NCI-H524 treated with DMSO at 0.1 percent for 48 hours (cell line): ENCODE data around the gene YWHAG.
"Not testable (repeated sequence)": the region's sequence is repeated elsewhere in the genome, so short reads cannot be mapped to it uniquely, and the experiment has no call there.

Experiments
- DNase-seq: peaks from one replicate; lab custom pipeline; 2025; lab: John Stamatoyannopoulos, UW

YWHAG gene

DNA sequence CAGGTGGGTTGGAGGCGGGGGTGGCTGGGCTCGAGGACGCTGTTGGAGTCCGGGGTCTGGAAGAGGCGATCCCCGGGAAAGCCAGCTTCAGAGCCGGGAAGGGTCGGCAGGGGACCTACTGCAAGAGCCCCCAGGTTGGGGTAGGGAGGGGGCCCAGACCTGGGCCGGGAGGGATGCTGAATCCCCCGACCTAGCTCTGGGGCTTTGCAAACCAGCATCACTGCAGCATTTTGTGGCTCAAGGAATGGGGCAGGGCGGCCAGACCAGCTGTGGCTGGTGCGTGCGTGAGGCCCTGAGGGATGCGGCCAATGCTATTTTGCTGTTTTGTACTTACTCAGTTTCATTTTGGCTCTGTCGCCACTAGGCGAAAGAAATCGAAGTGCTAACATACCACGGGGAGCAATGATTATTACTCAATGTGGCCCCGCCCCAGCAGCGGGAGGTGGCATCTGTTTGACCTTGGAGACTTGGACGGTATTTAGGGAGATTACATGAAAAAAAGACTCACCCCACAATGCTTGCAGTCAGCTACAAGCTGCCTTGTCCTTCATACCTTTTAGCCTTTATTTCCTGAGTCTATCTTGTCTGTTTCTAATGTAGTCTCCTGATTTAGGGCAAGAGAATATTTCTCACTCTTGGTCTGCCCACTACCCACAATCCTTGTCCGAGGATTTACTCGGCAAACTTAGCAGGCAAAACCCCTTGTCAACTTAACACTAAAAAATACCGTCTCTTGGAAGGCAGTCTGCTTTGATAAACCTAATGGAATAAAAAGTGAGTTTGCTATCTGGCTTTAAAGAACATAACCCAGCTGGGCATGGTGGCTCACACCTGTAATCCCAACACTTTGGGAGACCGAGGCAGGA, 40.1 kb downstream of the YWHAG start:
- peak; percentile 41 for DNase-seq

GRCh38 chr7:76317782-76318487, 40.9 kb downstream of the YWHAG start:
- peak; percentile 87 for DNase-seq

GRCh38 chr7:76316984-76317781, 41.6 kb downstream of the YWHAG start:
- DNase-seq = no peak

GRCh38 chr7:76315364-76315763, 43.4 kb downstream of the YWHAG start:
- DNase-seq = peak; percentile 46

DNA sequence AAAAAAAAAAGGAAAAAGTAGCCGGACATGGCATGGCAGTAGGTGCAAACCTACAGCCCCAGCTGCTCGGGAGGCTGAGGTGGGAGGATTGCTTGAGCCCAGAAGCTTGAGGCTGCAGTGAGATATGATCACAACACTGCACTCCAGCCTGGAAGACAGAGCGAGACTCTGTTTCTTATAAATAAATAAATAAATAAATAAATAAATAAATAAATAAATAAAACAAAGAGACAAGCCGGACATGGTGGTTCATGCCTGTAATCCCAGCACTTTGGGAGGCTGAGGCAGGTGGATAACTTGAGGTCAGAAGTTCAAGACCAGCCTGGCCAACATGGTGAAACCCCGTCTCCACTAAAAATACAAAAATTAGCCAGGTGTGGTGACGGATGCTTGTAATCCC, 44.1 kb downstream of the YWHAG start:
- not testable (repeated sequence) for DNase-seq

DNA sequence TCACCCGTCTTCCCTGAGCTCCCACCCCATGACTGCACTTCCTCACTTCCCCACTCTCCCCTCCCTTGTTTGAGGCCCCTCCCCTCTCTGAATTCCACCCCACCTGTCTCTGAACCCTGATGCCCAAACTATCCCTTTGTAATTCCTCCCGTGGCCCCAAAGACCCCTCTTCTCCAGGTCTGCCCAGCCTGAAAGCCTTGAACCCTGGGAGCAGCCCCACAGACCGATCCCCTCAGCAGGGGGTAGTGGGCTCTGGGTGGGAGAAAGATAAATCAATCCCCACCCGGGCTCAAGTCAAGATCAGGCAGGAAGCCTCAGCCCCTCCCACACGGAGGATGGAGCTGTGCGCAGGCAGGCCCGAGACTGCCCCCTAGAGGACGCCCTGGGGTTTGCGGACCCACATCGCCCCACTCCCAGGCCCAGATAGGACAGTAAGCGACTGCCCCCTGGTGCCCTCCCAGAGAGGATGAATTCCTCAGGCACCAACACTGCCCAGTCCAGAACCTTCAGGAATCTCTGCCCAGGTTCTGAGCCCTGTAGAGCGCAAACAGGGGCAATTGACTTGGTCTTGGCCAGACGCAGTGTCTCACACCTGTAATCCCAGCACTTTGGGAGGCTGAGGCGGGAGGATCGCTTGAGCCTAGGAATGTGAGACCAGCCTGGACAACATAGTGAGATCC, 44.6 kb downstream of the YWHAG start:
- peak; percentile 50 for DNase-seq

- not testable (repeated sequence) for DNase-seq
Measured at GRCh38 chr7:76311838-76312237, 47.0 kb downstream of the YWHAG start.

DNA sequence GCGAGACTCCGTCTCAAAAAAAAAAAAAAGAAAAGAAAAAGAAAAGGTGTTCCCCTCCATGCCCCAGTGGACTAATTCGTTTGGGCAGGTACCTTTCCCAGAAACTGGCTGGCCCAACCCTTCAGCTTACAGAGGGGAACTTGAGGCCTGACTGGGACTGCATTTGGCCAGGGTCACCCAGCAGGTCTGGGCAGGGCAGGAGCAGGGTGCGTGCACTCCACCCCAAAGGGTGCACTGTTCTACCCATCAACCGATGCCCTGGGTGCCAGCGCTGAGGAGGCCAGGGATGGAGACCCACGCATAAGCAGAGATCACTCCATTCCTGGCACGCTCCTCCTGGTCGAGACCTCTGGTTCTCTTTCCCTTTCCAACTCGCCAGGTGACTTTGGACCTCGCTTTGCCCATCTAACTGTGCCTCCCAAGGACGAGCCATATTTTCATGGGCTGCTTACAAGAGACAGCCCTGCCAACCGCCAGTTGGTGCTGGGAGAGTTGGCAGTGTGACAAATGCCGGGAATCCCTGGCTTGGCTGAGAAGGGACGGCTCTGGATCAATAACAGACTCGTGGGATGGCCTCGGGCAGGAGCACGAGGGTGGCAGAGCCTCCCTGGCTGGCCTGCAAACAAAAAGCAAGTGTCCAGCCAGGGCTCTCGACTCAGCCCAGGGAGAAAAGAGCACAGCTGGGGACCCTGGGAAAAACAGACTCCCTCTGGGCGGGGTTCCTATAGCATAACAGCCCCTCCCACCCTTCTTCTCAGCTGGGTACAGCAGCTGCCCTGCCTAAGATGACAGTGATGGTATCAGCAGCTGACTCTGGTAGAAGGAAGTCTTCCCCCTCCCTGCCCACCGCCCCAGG, 48.5 kb downstream of the YWHAG start:
- peak; percentile 48 for DNase-seq

- DNase-seq = not testable (repeated sequence)
Measured at GRCh38 chr7:76309341-76310101, 49.3 kb downstream of the YWHAG start.

DNA sequence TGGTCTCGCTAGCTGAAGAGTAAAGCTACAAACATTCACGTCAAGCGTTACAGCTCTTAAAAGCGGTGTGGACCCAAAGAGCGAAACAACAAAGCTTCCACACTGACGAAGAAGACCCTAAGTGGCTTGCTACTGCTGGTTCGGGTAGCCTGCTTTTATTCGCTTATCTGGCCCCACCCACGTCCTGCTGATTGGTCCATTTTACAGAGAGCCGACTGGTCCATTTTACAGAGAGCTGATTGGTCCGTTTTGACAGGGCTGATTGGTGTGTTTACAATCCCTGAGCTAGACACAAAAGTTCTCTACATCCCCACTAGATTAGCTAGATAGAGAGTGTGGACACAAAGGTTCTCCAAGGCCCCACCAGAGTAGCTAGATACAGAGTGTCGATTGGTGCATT, 49.9 kb downstream of the YWHAG start:
- DNase-seq = not testable (repeated sequence)

DNA sequence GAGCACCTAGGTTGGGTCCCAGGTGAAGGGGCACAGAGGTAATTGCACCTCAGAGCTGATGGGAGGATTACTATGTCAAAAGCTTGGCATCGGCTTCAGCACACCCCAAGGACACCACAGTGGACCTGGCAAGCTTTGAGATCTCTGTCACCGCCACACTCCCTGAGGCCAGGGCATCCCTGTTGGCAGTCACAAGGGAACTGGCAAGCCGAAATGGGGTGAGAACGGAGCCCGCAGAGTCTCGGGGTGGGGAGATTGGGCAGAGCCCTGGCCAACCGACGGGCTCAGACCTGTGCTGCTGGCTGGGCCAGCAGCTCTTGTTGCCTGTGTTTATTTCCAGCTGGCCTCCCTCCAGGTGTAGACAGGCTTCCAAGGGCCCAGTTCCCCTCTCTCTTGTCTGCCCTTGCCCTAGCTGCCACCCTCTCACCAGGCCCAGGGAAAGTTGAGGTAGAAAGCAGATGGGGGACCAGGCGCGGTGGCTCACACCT, 53.9 kb downstream of the YWHAG start:
- no peak for DNase-seq

DNA sequence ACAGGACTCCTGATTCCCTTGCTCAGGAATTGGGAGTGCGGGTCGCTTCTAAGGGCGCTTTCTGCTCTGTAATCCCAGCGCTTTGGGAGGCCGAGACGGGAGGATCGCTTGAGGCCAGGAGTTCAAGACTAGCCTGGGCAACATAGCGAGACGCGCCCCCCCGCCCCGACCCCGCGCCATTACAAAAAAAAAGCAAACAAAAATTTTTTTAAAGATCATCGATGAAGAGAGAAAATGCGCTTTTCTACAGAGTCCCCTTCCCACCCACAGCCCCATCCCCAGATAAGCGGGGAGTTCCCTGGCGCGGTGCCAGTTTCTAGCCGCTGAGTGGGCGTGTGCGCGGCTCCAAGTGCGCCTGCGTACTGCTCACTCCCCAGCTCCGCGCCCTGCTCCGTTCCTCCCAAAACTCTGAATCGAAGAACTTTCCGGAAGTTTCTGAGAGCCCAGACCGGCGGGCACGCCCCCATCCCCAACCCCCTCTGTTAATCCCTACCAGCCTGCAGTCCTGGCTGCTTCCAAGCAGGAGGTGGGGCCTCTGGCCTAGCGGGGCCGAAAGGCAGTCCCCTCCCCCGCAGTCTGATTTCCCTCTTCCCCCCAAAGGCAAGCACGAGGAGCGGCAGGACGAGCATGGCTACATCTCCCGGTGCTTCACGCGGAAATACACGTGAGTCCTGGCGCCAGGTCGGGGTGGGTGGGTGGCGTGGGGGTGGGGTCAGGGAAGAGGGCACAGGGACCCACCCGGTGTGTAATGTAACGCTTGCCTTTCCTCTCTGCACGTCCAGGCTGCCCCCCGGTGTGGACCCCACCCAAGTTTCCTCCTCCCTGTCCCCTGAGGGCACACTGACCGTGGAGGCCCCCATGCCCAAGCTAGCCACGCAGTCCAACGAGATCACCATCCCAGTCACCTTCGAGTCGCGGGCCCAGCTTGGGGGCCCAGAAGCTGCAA, 55.3 kb downstream of the YWHAG start:
- no peak for DNase-seq

GRCh38 chr7:76302347-76303201, 56.2 kb downstream of the YWHAG start, which contains the start of gene HSPB1:
Gene HSPB1, plus strand, starts transcription at chr7:76302673. Its CDS starts 40 bp downstream, at chr7:76302713.
- peak; percentile 51 for DNase-seq

DNA sequence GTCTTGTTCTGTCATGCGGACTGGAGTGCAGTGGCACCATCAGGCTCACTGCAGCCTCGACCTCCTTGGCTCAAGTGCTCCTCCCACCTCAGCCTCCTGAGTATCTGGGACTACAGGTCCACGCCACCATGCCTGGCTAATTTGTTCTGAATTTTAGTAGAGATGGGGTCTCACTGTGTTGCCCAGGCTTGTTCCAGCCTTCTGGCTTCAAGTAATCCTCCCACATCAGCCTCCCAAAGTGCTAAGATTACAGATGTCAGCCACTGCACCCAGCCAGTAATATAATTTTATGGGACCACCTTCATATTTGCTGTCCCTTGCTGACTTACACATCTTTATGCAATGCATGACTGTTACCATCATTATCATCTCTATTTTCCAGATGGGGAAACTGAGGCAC, 57.8 kb downstream of the YWHAG start:
- DNase-seq = no peak

GRCh38 chr7:76300166-76300731, 58.5 kb downstream of the YWHAG start:
- DNase-seq = no peak

DNA sequence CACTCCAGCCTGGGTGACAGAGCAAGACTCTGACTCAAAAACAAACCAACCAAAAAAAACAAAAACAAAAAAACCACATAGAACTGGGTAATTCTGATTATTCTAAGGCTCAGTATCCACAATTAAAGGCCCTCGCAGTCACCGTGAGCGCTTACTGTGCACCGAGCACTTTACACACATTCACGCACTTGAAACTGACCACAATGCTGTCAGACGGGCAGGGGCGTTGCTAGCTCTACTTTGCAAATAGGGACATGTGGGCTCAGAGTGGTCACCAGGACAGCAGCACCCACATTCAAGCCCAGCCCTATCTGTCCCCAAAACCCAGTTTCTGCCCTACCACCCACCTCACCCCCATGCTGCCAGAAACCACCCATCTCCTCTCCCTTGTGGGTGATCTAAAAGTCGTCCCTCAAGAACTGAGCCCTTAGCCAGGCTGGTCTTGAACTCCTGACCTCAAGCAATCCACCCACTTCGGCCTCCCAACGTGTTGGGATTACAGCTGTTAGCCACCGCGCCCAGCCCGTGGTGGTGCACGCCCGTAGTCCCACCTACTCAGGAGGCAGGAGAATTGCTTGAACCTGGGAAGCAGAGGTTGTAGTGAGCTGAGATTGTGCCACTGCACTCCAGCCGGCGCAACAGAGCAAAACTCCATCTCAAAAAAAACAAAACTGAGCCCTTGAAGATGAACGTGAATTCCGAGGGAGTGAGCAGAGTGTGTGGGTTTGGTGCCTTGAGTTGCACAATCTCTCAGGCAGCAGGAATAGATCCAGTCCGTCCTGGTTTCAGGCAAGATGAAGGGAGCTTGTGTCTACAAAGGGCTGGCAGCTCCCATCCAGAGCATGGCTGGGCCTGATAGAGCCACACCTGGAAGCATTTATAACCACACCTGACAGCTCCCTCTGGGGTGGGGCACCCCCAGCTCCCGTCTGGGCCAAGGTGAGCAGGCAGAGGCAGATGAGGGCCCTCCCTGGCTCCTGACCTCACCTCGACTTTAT, 61.7 kb downstream of the YWHAG start:
- no peak for DNase-seq
